Ascending aorta (tissue), 2 donors: ENCODE data around the gene RINL. TPM values are rescaled to one million over a fixed set of nuclear protein-coding genes. Genes with fewer than 3 reads are reported as not detected.
"Not testable (repeated sequence)": the region's sequence is repeated elsewhere in the genome, so short reads cannot be mapped to it uniquely, and the experiment has no call there.

Experiments
- DNase-seq, 2 donors: peaks; one replicate each; pipeline ENCODE4 v3.0.0-alpha.2; 2019; ENCODE audit warnings: low spot score in 2 of 2
- H3K27ac ChIP-seq, 2 donors: fragments of 200-600 bp; sonication (generic); one replicate each; pipeline ENCODE4 v1.5.1; 2016 to 2017; ENCODE audit warnings: mild to moderate bottlenecking in 1 of 2
- H3K27me3 ChIP-seq: fragments of 200-600 bp; sonication (generic); one replicate; pipeline ENCODE4 v1.5.1; 2017
- H3K36me3 ChIP-seq, 2 donors: fragments of 200-600 bp; sonication (generic); one replicate each; pipeline ENCODE4 v1.5.1; 2016
- H3K4me1 ChIP-seq, 2 donors: fragments of 200-600 bp; sonication (generic); one replicate each; pipeline ENCODE4 v1.5.1; 2016 to 2017; ENCODE audit warnings: mild to moderate bottlenecking in 1 of 2
- H3K4me3 ChIP-seq, 2 donors: fragments of 200-600 bp; sonication (generic); one replicate each; pipeline ENCODE4 v1.5.1; 2016 to 2017; ENCODE audit warnings: mild to moderate bottlenecking in 1 of 2
- H3K9me3 ChIP-seq, 2 donors: fragments of 200-600 bp; sonication (generic); one replicate each; pipeline ENCODE4 v1.5.1; 2016
- intact Hi-C: fragments of 100-400 bp; cut with DNase I; formaldehyde crosslinking; loops from one replicate; pipeline ENCODE4 v1.15.1; 2023
- total RNA-seq: library from RNA; depleted of rRNA; stranded (reverse); fragments of >200 nt; gene quantifications from one replicate; pipeline ENCODE4 v1.1.0, GENCODE V29; 2016
- TF ChIP-seq, protein P1 (sequence below), 3 experiments: fragments of 200-600 bp in 2 of 3; fragments of 450-650 bp in 1 of 3; sonication (generic) in 2 of 3; IDR thresholded peaks; one replicate each; pipeline ENCODE4 v1.5.1; 2016 to 2019; ENCODE audit warnings: antibody characterized with exemption in 3 of 3, mild to moderate bottlenecking in 1 of 3, moderate library complexity in 1 of 3

Gene RINL
- total RNA-seq, 1 donor from 2014 or later: 7.0 TPM

DNA sequence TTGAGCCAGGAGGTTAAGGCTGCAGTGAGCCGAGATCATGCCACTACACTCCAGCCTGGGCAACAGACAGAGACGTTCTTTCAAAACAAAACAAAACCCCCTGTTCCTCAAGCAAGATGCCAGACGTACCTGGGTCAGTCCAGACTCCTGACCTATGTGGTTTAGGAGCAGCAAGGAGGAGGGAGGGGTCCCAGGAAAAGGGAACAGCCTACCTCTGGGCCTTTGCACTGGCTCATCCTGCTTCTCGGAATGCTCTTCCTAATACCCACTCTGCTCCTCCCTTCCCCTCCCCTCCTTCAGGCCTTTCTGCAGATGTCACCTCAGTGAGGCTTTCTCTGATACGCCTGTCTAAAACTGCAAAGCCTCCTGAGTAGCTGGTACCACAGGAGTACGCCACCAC, 9.5 kb downstream of the RINL start:
- intact Hi-C loops: no loop called here
- Histone ChIP-seq H3K4me3 (peak overlapping the region in 1 of 2 donors; percentile 77), H3K9me3 (no peaks in the 10 kb centered on the region), H3K4me1 (peaks cover 5 to 9% of the 10 kb centered on the region in 2 donors), H3K36me3 (no peaks in the 10 kb centered on the region), H3K27ac (no peak overlapping the region), H3K27me3 (no peaks in the 10 kb centered on the region)
- DNase-seq: no peak
- TF ChIP-seq, protein P1, sequence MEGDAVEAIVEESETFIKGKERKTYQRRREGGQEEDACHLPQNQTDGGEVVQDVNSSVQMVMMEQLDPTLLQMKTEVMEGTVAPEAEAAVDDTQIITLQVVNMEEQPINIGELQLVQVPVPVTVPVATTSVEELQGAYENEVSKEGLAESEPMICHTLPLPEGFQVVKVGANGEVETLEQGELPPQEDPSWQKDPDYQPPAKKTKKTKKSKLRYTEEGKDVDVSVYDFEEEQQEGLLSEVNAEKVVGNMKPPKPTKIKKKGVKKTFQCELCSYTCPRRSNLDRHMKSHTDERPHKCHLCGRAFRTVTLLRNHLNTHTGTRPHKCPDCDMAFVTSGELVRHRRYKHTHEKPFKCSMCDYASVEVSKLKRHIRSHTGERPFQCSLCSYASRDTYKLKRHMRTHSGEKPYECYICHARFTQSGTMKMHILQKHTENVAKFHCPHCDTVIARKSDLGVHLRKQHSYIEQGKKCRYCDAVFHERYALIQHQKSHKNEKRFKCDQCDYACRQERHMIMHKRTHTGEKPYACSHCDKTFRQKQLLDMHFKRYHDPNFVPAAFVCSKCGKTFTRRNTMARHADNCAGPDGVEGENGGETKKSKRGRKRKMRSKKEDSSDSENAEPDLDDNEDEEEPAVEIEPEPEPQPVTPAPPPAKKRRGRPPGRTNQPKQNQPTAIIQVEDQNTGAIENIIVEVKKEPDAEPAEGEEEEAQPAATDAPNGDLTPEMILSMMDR (IDR thresholded peaks at IDR 0.05): no peak

DNA sequence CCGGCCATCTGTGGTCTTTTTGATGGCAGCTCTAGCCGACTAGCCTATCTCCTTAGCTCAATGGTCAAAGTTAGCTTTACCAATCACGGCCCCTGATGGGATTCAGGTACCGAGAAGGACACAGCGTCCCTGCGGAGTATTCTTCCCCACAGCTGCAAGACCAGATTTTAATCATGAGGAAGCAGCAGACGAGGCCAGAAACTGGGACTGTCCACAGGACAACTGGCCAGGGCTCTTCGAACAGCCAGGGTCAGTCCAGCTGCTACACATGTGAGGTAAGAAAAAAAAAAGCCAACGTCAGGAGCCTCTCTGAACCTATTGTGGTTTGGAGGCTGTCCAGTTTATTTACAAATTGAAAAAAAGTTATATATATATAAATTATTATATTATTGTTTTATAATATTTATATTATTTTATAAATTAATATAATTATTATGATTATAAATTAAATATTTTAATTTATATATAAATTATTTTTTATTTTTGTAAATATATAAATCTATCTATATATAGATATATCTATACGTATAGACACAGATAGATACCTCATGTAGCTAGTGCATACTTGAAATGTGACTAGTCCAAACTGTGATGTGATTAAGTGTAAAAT, 10.8 kb downstream of the RINL start:
- TF ChIP-seq, protein P1 (IDR thresholded peaks at IDR 0.05): no peak
- no peak overlapping the region for H3K27ac ChIP-seq
- peaks cover 5 to 9% of the 10 kb centered on the region in 2 donors for H3K4me1 ChIP-seq
- H3K9me3 ChIP-seq: no peaks in the 10 kb centered on the region
- no peaks in the 10 kb centered on the region for H3K27me3 ChIP-seq
- intact Hi-C loops: no loop called here
- H3K36me3 ChIP-seq: no peaks in the 10 kb centered on the region
- DNase-seq: no peak
- no peak overlapping the region for H3K4me3 ChIP-seq

DNA sequence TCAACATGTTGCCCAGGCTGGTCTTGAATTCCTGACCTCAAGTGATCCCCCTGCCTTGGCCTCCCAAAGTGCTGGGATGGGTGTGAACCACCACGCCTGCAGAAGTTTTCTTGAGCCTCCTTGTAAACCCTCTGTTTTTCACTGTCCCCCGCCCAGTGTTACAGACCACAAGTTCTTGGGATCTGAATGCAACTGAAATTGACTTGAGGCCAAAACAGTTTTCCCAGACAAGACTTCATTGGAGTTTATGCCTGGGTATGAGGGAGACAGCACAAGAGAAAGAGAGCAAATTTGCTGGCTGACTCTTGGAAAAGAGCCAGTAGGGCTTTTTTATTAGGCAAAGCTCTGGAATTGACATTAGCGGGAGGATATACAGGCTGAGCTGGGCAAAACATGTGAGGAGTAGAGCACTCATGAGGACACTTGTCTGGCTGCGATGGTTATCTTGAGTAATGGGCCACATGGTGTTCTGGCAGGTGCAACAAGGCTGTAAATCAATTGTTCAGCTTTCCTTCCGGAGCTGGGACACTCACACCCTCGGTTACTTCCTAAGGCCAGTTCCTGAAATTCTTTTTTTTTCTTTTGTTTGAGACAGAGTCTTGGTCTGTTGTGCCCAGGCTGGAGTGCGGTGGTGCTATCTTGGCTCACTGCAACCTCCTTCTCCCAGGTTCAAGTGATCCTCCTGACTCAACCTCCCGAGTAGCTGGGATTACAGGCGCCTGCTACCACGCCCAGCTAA, 15.6 kb downstream of the RINL start:
- H3K4me3 ChIP-seq: no peak overlapping the region

DNA sequence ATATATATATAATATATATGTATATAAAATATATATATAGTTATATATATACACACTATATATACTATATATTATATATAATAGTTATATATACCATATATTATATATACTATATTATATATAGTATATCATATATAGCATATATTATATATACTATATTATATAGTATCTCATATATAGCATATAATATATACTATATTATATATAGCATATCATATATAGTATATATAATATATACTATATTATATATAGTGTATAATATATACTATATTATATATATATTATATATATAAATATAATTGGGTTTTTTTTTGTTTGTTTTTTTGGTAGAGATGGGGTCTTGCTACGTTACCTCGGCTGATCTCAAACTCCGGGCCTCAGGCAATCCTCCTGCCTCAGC, 16.7 kb downstream of the RINL start:
- intact Hi-C loops: no loop called here
- Histone ChIP-seq H3K9me3 (no peaks in the 10 kb centered on the region), H3K36me3 (no peaks in the 10 kb centered on the region), H3K27ac (no peak overlapping the region), H3K27me3 (no peaks in the 10 kb centered on the region), H3K4me3 (no peak overlapping the region), H3K4me1 (no peaks in the 10 kb centered on the region)
- no peak for DNase-seq
- TF ChIP-seq, protein P1 (IDR thresholded peaks at IDR 0.05): no peak

More for the DNA sequence above, 15.6 kb downstream of the RINL start:
- Histone ChIP-seq H3K9me3 (no peaks in the 10 kb centered on the region), H3K27me3 (no peaks in the 10 kb centered on the region), H3K27ac (no peak overlapping the region), H3K4me1 (no peaks in the 10 kb centered on the region), H3K36me3 (no peaks in the 10 kb centered on the region)
- intact Hi-C loops: no loop called here
- DNase-seq: no peak
- TF ChIP-seq, protein P1 (IDR thresholded peaks at IDR 0.05): no peak

DNA sequence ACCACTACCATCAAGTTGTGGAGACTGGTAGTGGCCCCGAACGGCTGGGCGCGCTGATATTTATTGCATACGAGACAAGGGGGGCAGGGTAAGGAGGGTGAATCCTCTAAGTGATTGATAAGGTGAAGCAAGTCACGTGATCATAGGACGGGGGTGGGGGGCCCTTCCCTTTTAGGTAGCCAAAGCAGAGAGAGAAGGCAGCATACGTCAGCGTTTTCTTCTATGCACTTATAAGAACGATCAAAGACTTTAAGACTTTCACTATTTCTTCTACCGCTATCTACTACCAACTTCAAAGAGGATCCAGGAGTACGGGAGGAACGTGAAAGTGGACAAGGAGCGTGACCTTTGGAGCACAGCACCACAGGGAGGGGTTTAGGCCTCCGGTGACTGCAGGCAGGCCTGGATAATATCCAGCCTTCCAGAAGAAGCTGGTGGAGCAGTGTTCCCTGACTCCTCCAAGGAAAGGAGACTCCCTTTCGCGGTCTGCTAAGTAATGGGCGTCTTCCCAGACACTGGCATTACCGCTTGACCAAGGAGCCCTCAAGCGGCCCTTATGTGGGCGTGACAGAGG, 18.4 kb downstream of the RINL start:
- H3K27me3 ChIP-seq, H3K36me3 ChIP-seq, H3K4me1 ChIP-seq, H3K4me3 ChIP-seq, DNase-seq, H3K9me3 ChIP-seq, intact Hi-C loops, H3K27ac ChIP-seq: not testable (repeated sequence)

DNA sequence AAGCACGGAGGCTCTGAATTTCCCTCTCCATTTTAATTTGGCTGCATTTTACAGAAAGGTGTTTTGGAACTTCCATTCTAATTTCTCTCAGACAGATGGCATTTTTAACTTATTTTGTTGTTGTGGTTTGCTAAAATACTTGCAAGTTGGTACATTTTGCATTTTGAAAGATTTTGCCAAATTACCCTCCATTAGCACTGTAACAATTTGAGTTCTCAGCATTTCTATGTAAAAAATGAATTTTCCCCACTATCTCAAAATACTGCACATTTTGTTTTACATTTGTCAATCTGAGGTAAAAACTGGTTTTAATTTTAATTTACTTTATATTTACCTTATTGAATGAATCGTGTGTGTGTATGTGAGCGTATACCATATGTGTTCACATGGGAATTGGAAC, 21.3 kb downstream of the RINL start:
- TF ChIP-seq, protein P1 (IDR thresholded peaks at IDR 0.05): no peak
- Histone ChIP-seq H3K36me3 (no peaks in the 10 kb centered on the region), H3K9me3 (no peaks in the 10 kb centered on the region), H3K27me3 (no peaks in the 10 kb centered on the region), H3K4me1 (peaks cover 0 to 4% of the 10 kb centered on the region in 2 donors), H3K4me3 (no peak overlapping the region), H3K27ac (no peak overlapping the region)
- intact Hi-C loops: no loop called here
- no peak for DNase-seq

DNA sequence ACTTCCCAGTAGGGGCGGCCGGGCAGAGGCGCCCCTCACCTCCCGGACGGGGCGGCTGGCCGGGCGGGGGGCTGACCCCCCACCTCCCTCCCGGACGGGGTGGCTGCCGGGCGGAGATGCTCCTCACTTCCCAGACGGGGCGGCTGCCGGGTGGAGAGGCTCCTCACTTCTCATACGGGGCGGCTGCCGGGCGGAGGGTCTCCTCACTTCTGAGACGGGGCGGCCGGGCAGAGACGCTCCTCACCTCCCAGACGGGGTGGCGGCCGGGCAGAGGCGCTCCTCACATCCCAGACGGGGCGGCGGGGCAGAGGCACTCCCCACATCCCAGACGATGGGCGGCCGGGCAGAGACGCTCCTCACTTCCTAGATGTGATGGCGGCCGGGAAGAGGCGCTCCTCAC, 22.3 kb downstream of the RINL start:
- DNase-seq, H3K4me1 ChIP-seq, H3K27ac ChIP-seq, H3K36me3 ChIP-seq, intact Hi-C loops, H3K9me3 ChIP-seq, H3K27me3 ChIP-seq, H3K4me3 ChIP-seq: not testable (repeated sequence)

DNA sequence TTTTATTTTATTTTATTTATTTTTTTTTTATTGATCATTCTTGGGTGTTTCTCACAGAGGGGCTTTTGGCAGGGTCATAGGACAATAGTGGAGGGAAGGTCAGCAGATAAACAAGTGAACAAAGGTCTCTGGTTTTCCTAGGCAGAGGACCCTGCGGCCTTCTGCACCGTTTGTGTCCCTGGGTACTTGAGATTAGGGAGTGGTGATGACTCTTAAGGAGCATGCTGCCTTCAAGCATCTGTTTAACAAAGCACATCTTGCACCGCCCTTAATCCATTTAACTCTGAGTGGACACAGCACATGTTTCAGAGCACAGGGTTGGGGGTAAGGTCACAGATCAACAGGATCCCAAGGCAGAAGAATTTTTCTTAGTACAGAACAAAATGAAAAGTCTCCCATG, 23.1 kb downstream of the RINL start:
- not testable (repeated sequence) for H3K27ac ChIP-seq, H3K4me3 ChIP-seq, H3K27me3 ChIP-seq, H3K9me3 ChIP-seq, H3K4me1 ChIP-seq, DNase-seq, H3K36me3 ChIP-seq
- intact Hi-C loops: loop anchor here (5.0 kb wide), 3 partner anchors 313 to 487 kb away; partner anchors contain the start of genes GGN, SAMD4B and SPRED3
